HG03460 (cell line): ENCODE results near the gene SECTM1.
"Not testable (repeated sequence)": the region's sequence is repeated elsewhere in the genome, so short reads cannot be mapped to it uniquely, and the experiment has no call there.

ENCODE experiments used
- ATAC-seq: cut with Tn5 transposase; IDR thresholded peaks from one replicate; pipeline ENCODE4 v1.9.1; 2021; ENCODE audit not compliant: unreplicated experiment

Gene SECTM1

GRCh38 chr17:82370471-82371332 lies 37.1 kb upstream of the SECTM1 start:
- no peak for ATAC-seq

GRCh38 chr17:82369211-82369610 lies 35.6 kb upstream of the SECTM1 start:
- ATAC-seq, result no peak

GRCh38 chr17:82367724-82368524 lies 34.4 kb upstream of the SECTM1 start:
- ATAC-seq, result no peak

GRCh38 chr17:82366749-82367148 lies 33.2 kb upstream of the SECTM1 start:
- ATAC-seq, result no peak

GRCh38 chr17:82365606-82366295 lies 32.2 kb upstream of the SECTM1 start:
- ATAC-seq, result no peak

GRCh38 chr17:82361885-82362633 lies 28.5 kb upstream of the SECTM1 start:
- ATAC-seq, result no peak

- ATAC-seq, result not testable (repeated sequence)
These were observed 26.0 kb upstream of the SECTM1 start for GRCh38 chr17:82359451-82360074.

- no peak for ATAC-seq
These were observed 25.1 kb upstream of the SECTM1 start, which contains the start of gene TEX19 for GRCh38 chr17:82358465-82359350. Gene TEX19, plus strand, starts transcription at chr17:82359247. Its CDS starts 2,904 bp downstream, at chr17:82362151.

- ATAC-seq, result no peak
These were observed 23.8 kb upstream of the SECTM1 start for GRCh38 chr17:82357394-82357793.

GRCh38 chr17:82356845-82357355 lies 23.3 kb upstream of the SECTM1 start:
- ATAC-seq, result no peak

GRCh38 chr17:82355770-82356427 lies 22.3 kb upstream of the SECTM1 start:
- no peak for ATAC-seq

- ATAC-seq, result no peak
These were observed 21.3 kb upstream of the SECTM1 start for GRCh38 chr17:82354804-82355308.

- ATAC-seq, result no peak
These were observed 19.9 kb upstream of the SECTM1 start for GRCh38 chr17:82353484-82353883.

- peak; percentile 51 for ATAC-seq
These were observed 18.3 kb upstream of the SECTM1 start for GRCh38 chr17:82351713-82352488.

- ATAC-seq, result peak; percentile 44
These were observed 17.7 kb upstream of the SECTM1 start for GRCh38 chr17:82351254-82351712.

- ATAC-seq, result no peak
These were observed 16.8 kb upstream of the SECTM1 start for GRCh38 chr17:82350182-82351030.
